Measurements from ENCODE around the gene ANKRD55. TPM values are rescaled to one million over a fixed set of nuclear protein-coding genes. Genes with fewer than 3 reads are reported as not detected.

The ANKRD55 gene
- total and polyA plus RNA-seq, 2 of the 8 experiments (the other 6 are each of a cell fraction or from before 2014, with no cell fraction given) = not detected

- no peaks in the 10 kb centered on the region for H4K20me1 ChIP-seq (replicated peaks in 1 of 2; ENCODE audit: control insufficient read depth in 1 of 2, insufficient read depth in 2 of 2, low read length in 2 of 2)
- POLR2A ChIA-PET (ENCODE audit: partially characterized antibody) = no interaction called here
- TF ChIP-seq KDM5A (IDR thresholded peaks at IDR 0.05; ENCODE audit: low read length) (no peak), PHF8 (conservative IDR thresholded peaks at IDR 0.05; ENCODE audit: low read depth, low read length) (no peak), CBX8 (IDR thresholded peaks at IDR 0.05; ENCODE audit: borderline replicate concordance, low read depth, low read length) (no peak), TAF7 (optimal IDR thresholded peaks at IDR 0.05; ENCODE audit: borderline replicate concordance, low read depth, low read length) (no peak), SP4 (IDR thresholded peaks at IDR 0.05; ENCODE audit: low read length) (no peak), CEBPB (IDR thresholded peaks at IDR 0.05; ENCODE audit: low read depth, low read length) (no peak), NANOG (IDR thresholded peaks at IDR 0.05; ENCODE audit: insufficient read depth, low read depth, low read length, poor library complexity, severe bottlenecking) (no peak), MAX (IDR thresholded peaks at IDR 0.05) (no peak), TBP (IDR thresholded peaks at IDR 0.05; ENCODE audit: low read depth, low read length) (no peak), BRCA1 (IDR thresholded peaks at IDR 0.05; ENCODE audit: low read depth, low read length) (no peak), HDAC6 (IDR thresholded peaks at IDR 0.05; ENCODE audit: low read depth, low read length) (no peak), SRF (IDR thresholded peaks at IDR 0.05; ENCODE audit: low read depth, low read length) (no peak), POLR2A (IDR thresholded peaks at IDR 0.05; ENCODE audit: control extremely low read depth in 1 of 2, low read depth in 2 of 2, low read length in 2 of 2) (no peak), TCF12 (IDR thresholded peaks at IDR 0.05; ENCODE audit: low read depth, low read length) (no peak), MAFK (IDR thresholded peaks at IDR 0.05; ENCODE audit: low read depth, low read length) (no peak)
These were observed 66.3 kb downstream of the ANKRD55 start for GRCh38 chr5:56166671-56167385.

More at GRCh38 chr5:56166671-56167385, 66.3 kb downstream of the ANKRD55 start:
- no peak overlapping the region; the same call in 1 of the 2 replicates for H2AFZ ChIP-seq (ENCODE audit: low read length)
- no peak overlapping the region for H2BK5ac ChIP-seq (ENCODE audit: low read depth, low read length)
- H3K4ac ChIP-seq (replicated peaks; ENCODE audit: insufficient read length, low read depth, low read length) = no peak overlapping the region
- H3K79me2 ChIP-seq (ENCODE audit: control insufficient read depth in 1 of 2, insufficient read depth in 2 of 2, low read length in 2 of 2) = no peaks in the 10 kb centered on the region
- no peak overlapping the region for H3K23ac ChIP-seq (ENCODE audit: insufficient read length)
- DNase-seq (ENCODE audit: low read depth in 1 of 2, low spot score in 2 of 2) = no peak
- H2BK12ac ChIP-seq (ENCODE audit: low read depth, low read length) = no peak overlapping the region
- H4K8ac ChIP-seq (ENCODE audit: extremely low read depth, insufficient read depth, low read length) = no peak overlapping the region
- H3K27ac ChIP-seq (ENCODE audit: low read depth, low read length) = no peak overlapping the region
- H3K4me1 ChIP-seq (replicated peaks in 1 of 4; ENCODE audit: control insufficient read depth in 3 of 4, insufficient read depth in 4 of 4, low read length in 3 of 4) = no peaks in the 10 kb centered on the region
- H3K27me3 ChIP-seq (replicated peaks in 1 of 4; ENCODE audit: control insufficient read depth in 3 of 4, extremely low read depth in 1 of 4, insufficient read depth in 3 of 4, low read length in 3 of 4) = no peaks in the 10 kb centered on the region
- H3K14ac ChIP-seq (ENCODE audit: insufficient read length) = no peak overlapping the region
- H2BK20ac ChIP-seq (ENCODE audit: low read length) = no peak overlapping the region
- H2BK120ac ChIP-seq (replicated peaks; ENCODE audit: low read depth, low read length) = no peak overlapping the region
- CTCF ChIA-PET (ENCODE audit: partially characterized antibody) = no interaction called here
- no peak overlapping the region for H3K18ac ChIP-seq (ENCODE audit: extremely low read depth, low read length)
- FAIRE-seq = no peak
- H4K5ac ChIP-seq (ENCODE audit: insufficient read length, low read depth, low read length) = no peak overlapping the region
- H3K4me2 ChIP-seq (ENCODE audit: insufficient read depth in 1 of 2, low read depth in 2 of 2, low read length in 2 of 2) = no peak overlapping the region
- no peak overlapping the region for H3K4me3 ChIP-seq (ENCODE audit: extremely low read depth in 1 of 4, insufficient read depth in 2 of 4, low read depth in 3 of 4, low read length in 4 of 4)
- 91% methylated on average over 6 of the region's 6 CpGs; no CpG with 5 or more reads in 1 of the 2 experiments for WGBS, 2 experiments (ENCODE audit: extremely low coverage in 1 of 2, insufficient coverage in 1 of 2, insufficient read length in 1 of 2, insufficient replicate concordance in 2 of 2, low coverage in 1 of 2, low lambda C conversion rate in 2 of 2, missing lambda C conversion rate in 1 of 2)
- no peaks in the 10 kb centered on the region for H3K9me3 ChIP-seq (ENCODE audit: insufficient read depth in 2 of 2, low read depth in 1 of 2, low read length in 1 of 2)
- H2BK15ac ChIP-seq (ENCODE audit: low read length) = no peak overlapping the region
- no peak overlapping the region for H2AK5ac ChIP-seq (ENCODE audit: low read depth, low read length)
- H4K91ac ChIP-seq (replicated peaks; ENCODE audit: insufficient read length, low read length) = no peak overlapping the region
- H3K79me1 ChIP-seq (ENCODE audit: low read depth, low read length) = no peaks in the 10 kb centered on the region
- H3K9ac ChIP-seq (replicated peaks in 1 of 4; ENCODE audit: extremely low read depth in 1 of 4, low read depth in 3 of 4, low read length in 3 of 4) = no peak overlapping the region
- no peak overlapping the region for H3K56ac ChIP-seq (replicated peaks; ENCODE audit: insufficient read length, low read depth, low read length)
- no peaks in the 10 kb centered on the region for H3K23me2 ChIP-seq (ENCODE audit: low read depth, low read length)
- H3K36me3 ChIP-seq (ENCODE audit: control insufficient read depth in 2 of 4, insufficient read depth in 4 of 4, low read length in 3 of 4) = no peaks in the 10 kb centered on the region
